ENCODE results near the gene ARID3C. TPM values are rescaled to one million over a fixed set of nuclear protein-coding genes. Genes with fewer than 3 reads are reported as not detected.

Gene ARID3C
- total and polyA plus RNA-seq, 10 of the 15 experiments (the other 5 are each of a cell fraction or from before 2014, with no cell fraction given), result not detected

DNA sequence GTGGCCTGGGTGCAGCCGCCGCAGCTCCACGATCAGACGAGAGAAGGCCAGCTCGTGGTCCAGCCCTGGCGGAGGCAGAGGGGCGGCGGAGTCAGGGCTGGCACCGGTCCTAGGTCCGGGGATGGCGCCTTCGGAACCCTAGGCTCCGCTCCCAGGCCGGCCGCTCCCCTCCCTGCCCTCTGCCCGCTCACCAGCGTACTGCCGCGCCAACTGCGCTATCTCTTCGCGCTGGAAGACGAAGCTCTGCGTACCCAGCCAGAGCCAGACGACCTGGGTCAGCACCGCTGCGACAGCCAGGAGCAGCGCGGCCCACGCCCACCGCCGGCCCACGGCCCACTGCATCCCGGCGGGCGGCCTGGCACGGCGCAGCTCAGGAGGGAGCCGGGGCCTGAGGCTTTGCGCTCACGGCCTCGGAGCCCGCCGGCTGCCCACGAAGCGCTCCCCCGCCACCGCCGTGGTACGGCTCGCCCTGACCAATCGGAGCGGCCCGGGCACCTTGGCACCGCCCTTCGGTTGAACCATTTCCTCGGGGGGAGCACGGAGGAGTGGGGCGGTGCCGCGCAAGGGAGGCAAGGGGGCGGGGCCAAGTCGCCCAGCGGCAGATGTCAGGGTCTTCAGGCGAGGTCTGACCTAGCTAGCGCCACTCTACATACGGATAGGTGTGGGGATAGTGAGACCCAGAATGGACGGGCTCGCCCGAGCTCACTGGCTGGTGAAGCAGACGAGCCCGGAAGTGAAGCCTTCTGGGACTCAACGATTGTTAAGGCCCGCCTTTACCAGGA is 8.7 kb upstream of the ARID3C start, which contains the start of gene SIGMAR1 (continued):
- TF ChIP-seq, protein P1, sequence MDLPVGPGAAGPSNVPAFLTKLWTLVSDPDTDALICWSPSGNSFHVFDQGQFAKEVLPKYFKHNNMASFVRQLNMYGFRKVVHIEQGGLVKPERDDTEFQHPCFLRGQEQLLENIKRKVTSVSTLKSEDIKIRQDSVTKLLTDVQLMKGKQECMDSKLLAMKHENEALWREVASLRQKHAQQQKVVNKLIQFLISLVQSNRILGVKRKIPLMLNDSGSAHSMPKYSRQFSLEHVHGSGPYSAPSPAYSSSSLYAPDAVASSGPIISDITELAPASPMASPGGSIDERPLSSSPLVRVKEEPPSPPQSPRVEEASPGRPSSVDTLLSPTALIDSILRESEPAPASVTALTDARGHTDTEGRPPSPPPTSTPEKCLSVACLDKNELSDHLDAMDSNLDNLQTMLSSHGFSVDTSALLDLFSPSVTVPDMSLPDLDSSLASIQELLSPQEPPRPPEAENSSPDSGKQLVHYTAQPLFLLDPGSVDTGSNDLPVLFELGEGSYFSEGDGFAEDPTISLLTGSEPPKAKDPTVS (IDR thresholded peaks at IDR 0.05; ENCODE audit: low read depth, low read length), result no peak
- TF ChIP-seq MYB (IDR thresholded peaks at IDR 0.05; ENCODE audit: borderline replicate concordance, low read depth, low read length) (no peak), TCF12 (IDR thresholded peaks at IDR 0.05; ENCODE audit: low read depth, low read length) (0 out of 2 replicates have a peak, but pooled peaks have one; percentile 10), NFIC (IDR thresholded peaks at IDR 0.05; ENCODE audit: low read depth, low read length) (no peak), JUND (IDR thresholded peaks at IDR 0.05; ENCODE audit: low read depth, low read length) (peak; percentile 96), KLF5 (IDR thresholded peaks at IDR 0.05; ENCODE audit: partially characterized antibody) (peak; percentile 98), SREBF2 (IDR thresholded peaks at IDR 0.05; ENCODE audit: low read length) (no peak), ZNF384 (IDR thresholded peaks at IDR 0.05; ENCODE audit: borderline replicate concordance, low read depth, low read length) (no peak), GATAD2B (conservative IDR thresholded peaks at IDR 0.05; ENCODE audit: low read depth) (peak; percentile 61; the same call in 1 of the 2 replicates), ZNF207 (IDR thresholded peaks at IDR 0.05; ENCODE audit: borderline replicate concordance) (peak; percentile 80; the same call in 1 of the 2 replicates), CHD4 (IDR thresholded peaks at IDR 0.05) (no peak), RAD51 (IDR thresholded peaks at IDR 0.05) (no peak), SREBF1 (IDR thresholded peaks at IDR 0.05; ENCODE audit: low read length) (peak; percentile 88; the same call in 1 of the 2 replicates), ZNF217 (IDR thresholded peaks at IDR 0.05) (0 out of 2 replicates have a peak, but pooled peaks have one; percentile 58), RCOR1 (conservative IDR thresholded peaks at IDR 0.05; ENCODE audit: low read depth, low read length) (no peak), PML (IDR thresholded peaks at IDR 0.05; ENCODE audit: low read length) (peak; percentile 67; the same call in 1 of the 2 replicates)
- TF ChIP-seq, protein P2, sequence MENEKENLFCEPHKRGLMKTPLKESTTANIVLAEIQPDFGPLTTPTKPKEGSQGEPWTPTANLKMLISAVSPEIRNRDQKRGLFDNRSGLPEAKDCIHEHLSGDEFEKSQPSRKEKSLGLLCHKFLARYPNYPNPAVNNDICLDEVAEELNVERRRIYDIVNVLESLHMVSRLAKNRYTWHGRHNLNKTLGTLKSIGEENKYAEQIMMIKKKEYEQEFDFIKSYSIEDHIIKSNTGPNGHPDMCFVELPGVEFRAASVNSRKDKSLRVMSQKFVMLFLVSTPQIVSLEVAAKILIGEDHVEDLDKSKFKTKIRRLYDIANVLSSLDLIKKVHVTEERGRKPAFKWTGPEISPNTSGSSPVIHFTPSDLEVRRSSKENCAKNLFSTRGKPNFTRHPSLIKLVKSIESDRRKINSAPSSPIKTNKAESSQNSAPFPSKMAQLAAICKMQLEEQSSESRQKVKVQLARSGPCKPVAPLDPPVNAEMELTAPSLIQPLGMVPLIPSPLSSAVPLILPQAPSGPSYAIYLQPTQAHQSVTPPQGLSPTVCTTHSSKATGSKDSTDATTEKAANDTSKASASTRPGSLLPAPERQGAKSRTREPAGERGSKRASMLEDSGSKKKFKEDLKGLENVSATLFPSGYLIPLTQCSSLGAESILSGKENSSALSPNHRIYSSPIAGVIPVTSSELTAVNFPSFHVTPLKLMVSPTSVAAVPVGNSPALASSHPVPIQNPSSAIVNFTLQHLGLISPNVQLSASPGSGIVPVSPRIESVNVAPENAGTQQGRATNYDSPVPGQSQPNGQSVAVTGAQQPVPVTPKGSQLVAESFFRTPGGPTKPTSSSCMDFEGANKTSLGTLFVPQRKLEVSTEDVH (IDR thresholded peaks at IDR 0.05; ENCODE audit: low read depth, partially characterized antibody), result no peak
- TF ChIP-seq, protein P3, sequence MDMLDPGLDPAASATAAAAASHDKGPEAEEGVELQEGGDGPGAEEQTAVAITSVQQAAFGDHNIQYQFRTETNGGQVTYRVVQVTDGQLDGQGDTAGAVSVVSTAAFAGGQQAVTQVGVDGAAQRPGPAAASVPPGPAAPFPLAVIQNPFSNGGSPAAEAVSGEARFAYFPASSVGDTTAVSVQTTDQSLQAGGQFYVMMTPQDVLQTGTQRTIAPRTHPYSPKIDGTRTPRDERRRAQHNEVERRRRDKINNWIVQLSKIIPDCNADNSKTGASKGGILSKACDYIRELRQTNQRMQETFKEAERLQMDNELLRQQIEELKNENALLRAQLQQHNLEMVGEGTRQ (IDR thresholded peaks at IDR 0.05; ENCODE audit: borderline replicate concordance, low read depth, low read length), result no peak
- TF ChIP-seq, protein P4, sequence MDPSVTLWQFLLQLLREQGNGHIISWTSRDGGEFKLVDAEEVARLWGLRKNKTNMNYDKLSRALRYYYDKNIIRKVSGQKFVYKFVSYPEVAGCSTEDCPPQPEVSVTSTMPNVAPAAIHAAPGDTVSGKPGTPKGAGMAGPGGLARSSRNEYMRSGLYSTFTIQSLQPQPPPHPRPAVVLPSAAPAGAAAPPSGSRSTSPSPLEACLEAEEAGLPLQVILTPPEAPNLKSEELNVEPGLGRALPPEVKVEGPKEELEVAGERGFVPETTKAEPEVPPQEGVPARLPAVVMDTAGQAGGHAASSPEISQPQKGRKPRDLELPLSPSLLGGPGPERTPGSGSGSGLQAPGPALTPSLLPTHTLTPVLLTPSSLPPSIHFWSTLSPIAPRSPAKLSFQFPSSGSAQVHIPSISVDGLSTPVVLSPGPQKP (IDR thresholded peaks at IDR 0.05; ENCODE audit: low read depth, low read length), result peak; percentile 49; the same call in 1 of the 2 replicates
- TF ChIP-seq, protein P5, sequence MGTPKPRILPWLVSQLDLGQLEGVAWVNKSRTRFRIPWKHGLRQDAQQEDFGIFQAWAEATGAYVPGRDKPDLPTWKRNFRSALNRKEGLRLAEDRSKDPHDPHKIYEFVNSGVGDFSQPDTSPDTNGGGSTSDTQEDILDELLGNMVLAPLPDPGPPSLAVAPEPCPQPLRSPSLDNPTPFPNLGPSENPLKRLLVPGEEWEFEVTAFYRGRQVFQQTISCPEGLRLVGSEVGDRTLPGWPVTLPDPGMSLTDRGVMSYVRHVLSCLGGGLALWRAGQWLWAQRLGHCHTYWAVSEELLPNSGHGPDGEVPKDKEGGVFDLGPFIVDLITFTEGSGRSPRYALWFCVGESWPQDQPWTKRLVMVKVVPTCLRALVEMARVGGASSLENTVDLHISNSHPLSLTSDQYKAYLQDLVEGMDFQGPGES (IDR thresholded peaks at IDR 0.05), result no peak
- TF ChIP-seq, protein P6, sequence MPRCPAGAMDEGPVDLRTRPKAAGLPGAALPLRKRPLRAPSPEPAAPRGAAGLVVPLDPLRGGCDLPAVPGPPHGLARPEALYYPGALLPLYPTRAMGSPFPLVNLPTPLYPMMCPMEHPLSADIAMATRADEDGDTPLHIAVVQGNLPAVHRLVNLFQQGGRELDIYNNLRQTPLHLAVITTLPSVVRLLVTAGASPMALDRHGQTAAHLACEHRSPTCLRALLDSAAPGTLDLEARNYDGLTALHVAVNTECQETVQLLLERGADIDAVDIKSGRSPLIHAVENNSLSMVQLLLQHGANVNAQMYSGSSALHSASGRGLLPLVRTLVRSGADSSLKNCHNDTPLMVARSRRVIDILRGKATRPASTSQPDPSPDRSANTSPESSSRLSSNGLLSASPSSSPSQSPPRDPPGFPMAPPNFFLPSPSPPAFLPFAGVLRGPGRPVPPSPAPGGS (IDR thresholded peaks at IDR 0.05; ENCODE audit: borderline replicate concordance, insufficient read depth, low read depth, low read length, poor library complexity, severe bottlenecking), result no peak
